Kidney tubule cell (primary cell): Measurements from ENCODE around the gene NPAT.

ENCODE experiments used
- DNase-seq: peaks from one replicate; pipeline ENCODE4 v3.0.0-alpha.2; 2018; ENCODE audit warnings: low spot score

The NPAT gene

GRCh38 chr11:108222574-108223347 is at the start of gene NPAT, which contains the start of gene ATM:
NPAT (minus strand) TSS chr11:108222638; CDS start chr11:108222536, 102 bp downstream.
ATM (plus strand) TSS chr11:108223067; CDS start chr11:108227625, 4,558 bp downstream.
- peak; percentile 99 for DNase-seq

GRCh38 chr11:108269583-108269982 is 47.1 kb upstream of the NPAT start:
- no peak for DNase-seq

GRCh38 chr11:108253176-108253575 is 30.7 kb upstream of the NPAT start:
- DNase-seq = peak; percentile 20

GRCh38 chr11:108246885-108247284 is 24.4 kb upstream of the NPAT start:
- DNase-seq = no peak

GRCh38 chr11:108246308-108246707 is 23.9 kb upstream of the NPAT start:
- no peak for DNase-seq

- DNase-seq = no peak
Measured at GRCh38 chr11:108242422-108242821, 20.0 kb upstream of the NPAT start.

- no peak for DNase-seq
Measured at GRCh38 chr11:108241330-108242037, 19.0 kb upstream of the NPAT start.

GRCh38 chr11:108239076-108239475 is 16.6 kb upstream of the NPAT start:
- DNase-seq = no peak

GRCh38 chr11:108237058-108237481 is 14.6 kb upstream of the NPAT start:
- no peak for DNase-seq

- DNase-seq = no peak
Measured at GRCh38 chr11:108235633-108236032, 13.2 kb upstream of the NPAT start.

- no peak for DNase-seq
Measured at GRCh38 chr11:108235192-108235591, 12.8 kb upstream of the NPAT start.

- no peak for DNase-seq
Measured at GRCh38 chr11:108233277-108233945, 11.0 kb upstream of the NPAT start.

GRCh38 chr11:108228251-108228650 is 5.8 kb upstream of the NPAT start:
- no peak for DNase-seq

GRCh38 chr11:108226036-108226435 is 3.6 kb upstream of the NPAT start:
- no peak for DNase-seq

GRCh38 chr11:108224911-108225786 is 2.7 kb upstream of the NPAT start:
- DNase-seq = peak; percentile 6

- no peak for DNase-seq
Measured at GRCh38 chr11:108224366-108224765, 1.9 kb upstream of the NPAT start.

GRCh38 chr11:108223348-108224149 is 1.1 kb upstream of the NPAT start:
- no peak for DNase-seq

- DNase-seq = no peak
Measured at GRCh38 chr11:108221911-108222573, 396 bp downstream of the NPAT start.

GRCh38 chr11:108221371-108221770 is 1.1 kb downstream of the NPAT start:
- DNase-seq = peak; percentile 7

- peak; percentile 2 for DNase-seq
Measured at GRCh38 chr11:108220721-108221336, 1.6 kb downstream of the NPAT start.
